Activated naive CD4-positive, alpha-beta T cell treated with Interleukin-2 at 50 U/mL for 16 hours (primary cell): ENCODE data around the gene KLHDC3.

Experiments used
- DNase-seq: peaks from one replicate; pipeline ENCODE4 v3.0.0-alpha.2; 2020

KLHDC3 gene

DNA sequence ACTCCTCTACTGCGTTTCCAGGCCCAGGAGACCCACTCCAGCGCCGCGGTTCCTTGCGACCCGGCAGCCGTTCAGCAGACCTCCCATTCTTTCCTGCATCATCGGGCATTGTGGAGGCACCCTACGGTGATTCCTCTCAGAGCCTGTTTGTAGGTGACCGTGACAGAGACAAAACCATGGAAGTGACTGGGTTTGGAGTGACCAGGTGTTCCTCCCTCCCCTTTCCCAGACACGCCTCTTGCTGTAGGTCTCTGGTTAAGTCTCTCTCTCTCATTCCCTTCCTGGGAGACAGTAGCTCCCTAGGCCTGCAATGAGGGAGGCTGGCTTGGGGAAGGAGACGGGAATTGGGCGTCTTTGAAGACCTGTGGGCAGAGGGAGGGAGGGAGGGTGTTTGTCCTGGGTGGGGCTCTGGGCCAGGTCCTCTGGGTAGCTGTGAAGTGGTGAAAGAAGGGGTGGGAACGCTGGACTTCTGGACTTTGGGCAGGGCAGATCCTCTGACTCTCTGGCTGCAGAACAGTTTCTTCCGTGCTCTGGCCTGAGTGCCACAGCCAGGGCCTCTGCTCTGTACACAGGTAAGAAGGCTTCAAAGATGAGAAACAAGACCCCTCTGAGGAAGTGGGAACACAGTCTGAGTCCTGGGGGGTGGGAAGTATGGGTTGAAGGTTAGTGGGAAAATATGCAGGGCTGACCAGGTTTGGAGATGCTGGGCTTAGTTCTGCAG is 46.1 kb downstream of the KLHDC3 start:
- no peak for DNase-seq

GRCh38 chr6:43060755-43061633 is 46.9 kb downstream of the KLHDC3 start:
- DNase-seq, result no peak

GRCh38 chr6:43061861-43062260 is 47.8 kb downstream of the KLHDC3 start:
- DNase-seq, result no peak

- no peak for DNase-seq
Measured at GRCh38 chr6:43062818-43063217, 48.8 kb downstream of the KLHDC3 start.

DNA sequence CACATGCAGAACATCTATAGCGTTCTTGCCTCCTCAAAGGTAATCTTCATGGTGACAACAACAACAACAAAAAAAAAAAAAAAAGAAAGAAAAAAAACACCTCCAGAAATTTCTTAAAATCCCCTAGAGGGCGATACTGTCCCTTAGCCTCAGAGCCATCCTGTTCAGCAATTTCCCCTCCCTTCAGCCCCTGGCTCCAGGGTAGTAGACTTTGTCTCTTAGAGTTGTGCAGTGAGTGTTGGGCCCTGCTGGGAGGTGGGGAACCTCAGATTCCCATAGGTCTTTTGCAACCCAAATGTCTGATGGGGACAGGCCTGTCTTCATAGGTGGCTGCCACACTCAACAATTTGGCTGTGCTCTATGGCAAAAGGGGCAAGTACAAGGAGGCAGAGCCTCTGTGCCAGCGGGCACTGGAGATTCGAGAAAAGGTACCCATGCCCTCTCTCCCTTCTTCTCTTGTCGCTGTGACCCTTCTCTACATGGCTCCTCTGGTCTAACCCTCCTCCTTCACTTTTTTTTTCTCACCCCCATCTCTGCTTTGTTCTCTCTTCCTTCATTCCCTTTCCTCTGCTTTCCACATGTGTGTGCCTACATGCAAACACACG is 56.1 kb downstream of the KLHDC3 start:
- no peak for DNase-seq
